ENCODE data around the gene AOPEP.

- TF ChIP-seq EZH2 (IDR thresholded peaks at IDR 0.05; ENCODE audit: borderline replicate concordance, low read length) (no peak), CTCF (IDR thresholded peaks at IDR 0.05; ENCODE audit: low read length) (no peak)
These were observed 381.5 kb downstream of the AOPEP start for GRCh38 chr9:95107976-95108375.

Measured in OCI-LY1 (cell line).